SHP77 (cell line): ENCODE results near the gene RANGAP1.
"Not testable (repeated sequence)": the region's sequence is repeated elsewhere in the genome, so short reads cannot be mapped to it uniquely, and the experiment has no call there.

Source experiments
- DNase-seq, 2 experiments: peaks; one replicate each; lab custom pipeline; 2025; lab: John Stamatoyannopoulos, UW

The RANGAP1 gene

GRCh38 chr22:41301085-41302020 lies 15.4 kb upstream of the RANGAP1 start, which contains the start of gene ZC3H7B:
TSS of gene ZC3H7B (plus strand) at chr22:41301525. CDS start at chr22:41320661, 19,136 bp downstream.
- peak; percentile 82 to 93 for DNase-seq

GRCh38 chr22:41300661-41301060 lies 14.7 kb upstream of the RANGAP1 start:
- DNase-seq, result no peak

GRCh38 chr22:41296826-41297667 lies 11.1 kb upstream of the RANGAP1 start:
- DNase-seq, result no peak

- not testable (repeated sequence) for DNase-seq
Measured at GRCh38 chr22:41294816-41295215, 8.8 kb upstream of the RANGAP1 start.

GRCh38 chr22:41290262-41291221 lies 4.6 kb upstream of the RANGAP1 start:
- no peak for DNase-seq

- DNase-seq, result no peak
Measured at GRCh38 chr22:41289671-41290070, 3.7 kb upstream of the RANGAP1 start.

GRCh38 chr22:41288245-41288946 lies 2.4 kb upstream of the RANGAP1 start:
- DNase-seq, result peak; percentile 91 to 92

- peak; percentile 77 to 80 for DNase-seq
Measured at GRCh38 chr22:41286639-41287091, 678 bp upstream of the RANGAP1 start.

GRCh38 chr22:41285441-41285819 lies 557 bp downstream of the RANGAP1 start:
- peak in 1 of 2 experiments; percentile 47 for DNase-seq

GRCh38 chr22:41284465-41284864 lies 1.5 kb downstream of the RANGAP1 start:
- no peak for DNase-seq

GRCh38 chr22:41280854-41281253 lies 5.1 kb downstream of the RANGAP1 start:
- no peak for DNase-seq

GRCh38 chr22:41280065-41280464 lies 5.9 kb downstream of the RANGAP1 start:
- no peak for DNase-seq

GRCh38 chr22:41274856-41275255 lies 11.1 kb downstream of the RANGAP1 start:
- no peak for DNase-seq

- no peak for DNase-seq
Measured at GRCh38 chr22:41273128-41273527, 12.9 kb downstream of the RANGAP1 start.

- DNase-seq, result no peak
Measured at GRCh38 chr22:41271787-41272186, 14.2 kb downstream of the RANGAP1 start.

- DNase-seq, result no peak
Measured at GRCh38 chr22:41267958-41268357, 18.0 kb downstream of the RANGAP1 start.

- no peak for DNase-seq
Measured at GRCh38 chr22:41264408-41264941, 21.5 kb downstream of the RANGAP1 start.

GRCh38 chr22:41263704-41264103 lies 22.3 kb downstream of the RANGAP1 start:
- no peak for DNase-seq

- DNase-seq, result no peak
Measured at GRCh38 chr22:41262250-41262765, 23.7 kb downstream of the RANGAP1 start.

- no peak for DNase-seq
Measured at GRCh38 chr22:41261541-41262249, 24.3 kb downstream of the RANGAP1 start.
